H1 (cell line): Measurements from ENCODE around the gene RASL10B.

Experiments
- ASH2L ChIP-seq: fragments of 200-600, 300-600 bp; sonication (generic); IDR thresholded peaks from one replicate; pipeline ENCODE4 v1.7.1; 2017; ENCODE audit warnings: low read length
- BCL11A ChIP-seq, 2 experiments: IDR thresholded peaks; one replicate each; pipeline ENCODE4 v1.6.1; 2011; ENCODE audit warnings: low read depth in 2 of 2, low read length in 2 of 2, mild to moderate bottlenecking in 2 of 2
- CTCF ChIP-seq, 3 experiments: IDR thresholded peaks; 1 replicate in 2 of 3; 2 replicates in 1 of 3; pipeline versions ENCODE4 v1.5.1 to v1.6.1; 2011; ENCODE audit warnings: low read length in 3 of 3, mild to moderate bottlenecking in 3 of 3, inconsistent platforms in 2 of 3, low read depth in 1 of 3, moderate library complexity in 1 of 3; ENCODE audit not compliant: insufficient read depth in 1 of 3; ENCODE audit errors: control extremely low read depth in 1 of 3
- FOSL1 ChIP-seq: IDR thresholded peaks from 2 replicates; pipeline ENCODE4 v1.6.1; 2011; ENCODE audit warnings: mild to moderate bottlenecking, low read depth, low read length, moderate library complexity; ENCODE audit not compliant: insufficient read depth
- HDAC2 ChIP-seq, 2 experiments: fragments of 300-600 bp in 1 of 2; sonication (generic) in 1 of 2; IDR thresholded peaks; 2 replicates each; pipeline ENCODE4 v1.6.1; 2011 to 2012; ENCODE audit warnings: low read depth in 2 of 2, low read length in 2 of 2, mild to moderate bottlenecking in 2 of 2, moderate library complexity in 2 of 2, borderline replicate concordance in 1 of 2, inconsistent platforms in 1 of 2
- RAD21 ChIP-seq, 2 experiments: IDR thresholded peaks in 1 of 2; conservative IDR thresholded peaks in 1 of 2; 2 replicates each; pipeline ENCODE4 v1.6.1; 2011; ENCODE audit warnings: low read depth in 2 of 2, low read length in 2 of 2, improper control_type of control experiment in 1 of 2, inconsistent platforms in 1 of 2, mild to moderate bottlenecking in 1 of 2, moderate library complexity in 1 of 2
- RNF2 ChIP-seq: fragments of 200-900, 300-1000 bp; sonication (generic); IDR thresholded peaks from 2 replicates; pipeline ENCODE4 v1.7.1; 2016; ENCODE audit warnings: borderline replicate concordance, low read depth, mild to moderate bottlenecking, antibody characterized with exemption, low read length; ENCODE audit not compliant: poor library complexity, severe bottlenecking; ENCODE audit errors: missing control alignments
- SRF ChIP-seq: IDR thresholded peaks from 2 replicates; pipeline ENCODE4 v1.6.1; 2011; ENCODE audit warnings: mild to moderate bottlenecking, low read depth, low read length, moderate library complexity
- TAF1 ChIP-seq: IDR thresholded peaks from 2 replicates; pipeline ENCODE4 v1.6.1; 2011; ENCODE audit warnings: mild to moderate bottlenecking, low read depth, low read length
- TCF12 ChIP-seq: IDR thresholded peaks from 2 replicates; pipeline ENCODE4 v1.6.1; 2011; ENCODE audit warnings: low read depth, mild to moderate bottlenecking, low read length
- ZNF274 ChIP-seq: IDR thresholded peaks from 2 replicates; pipeline ENCODE4 v1.7.0; 2012; ENCODE audit warnings: low read length, borderline replicate concordance; ENCODE audit errors: extremely low read depth

- TF ChIP-seq ASH2L (no peak), FOSL1 (no peak), ZNF274 (no peak), RNF2 (no peak), RAD21 (IDR thresholded peaks at IDR 0.05 in 1 of 2, conservative IDR thresholded peaks at IDR 0.05 in 1 of 2; ENCODE audit: low read depth in 2 of 2, low read length in 2 of 2) (no peak), BCL11A (IDR thresholded peaks at IDR 0.05; ENCODE audit: low read depth in 2 of 2, low read length in 2 of 2) (no peak), TCF12 (no peak), CTCF (IDR thresholded peaks at IDR 0.05; ENCODE audit: control extremely low read depth in 1 of 3, insufficient read depth in 1 of 3, low read depth in 1 of 3, low read length in 3 of 3) (no peak), TAF1 (no peak), HDAC2 (IDR thresholded peaks at IDR 0.05; ENCODE audit: borderline replicate concordance in 1 of 2, low read depth in 2 of 2, low read length in 2 of 2) (no peak), SRF (no peak)
Observed at GRCh38 chr17:35732806-35733136, 1.3 kb downstream of the RASL10B start.
